Endothelial cell (in vitro differentiated cells): ENCODE results near the gene ARHGAP45. TPM values are rescaled to one million over a fixed set of nuclear protein-coding genes. Genes with fewer than 3 reads are reported as not detected.

ENCODE experiments used
- DNase-seq: peaks from one replicate; pipeline ENCODE4 v3.0.0; 2021; ENCODE audit warnings: low spot score
- H3K27ac Mint-ChIP-seq: one replicate; pipeline ENCODE4 v1.8.0; 2021; ENCODE audit warnings: mixed read lengths, inconsistent platforms; ENCODE audit not compliant: unreplicated experiment
- H3K27me3 Mint-ChIP-seq: one replicate; pipeline ENCODE4 v1.8.0; 2021; ENCODE audit warnings: mild to moderate bottlenecking, moderate library complexity, mixed read lengths, inconsistent platforms; ENCODE audit not compliant: unreplicated experiment
- H3K36me3 Mint-ChIP-seq: one replicate; pipeline ENCODE4 v1.8.0; 2021; ENCODE audit warnings: mild to moderate bottlenecking, low read depth, mixed read lengths, inconsistent platforms; ENCODE audit not compliant: unreplicated experiment
- H3K4me1 Mint-ChIP-seq: one replicate; pipeline ENCODE4 v1.8.0; 2021; ENCODE audit warnings: mild to moderate bottlenecking, mixed read lengths, inconsistent platforms; ENCODE audit not compliant: unreplicated experiment
- H3K4me3 Mint-ChIP-seq: one replicate; pipeline ENCODE4 v1.8.0; 2021; ENCODE audit warnings: mild to moderate bottlenecking, mixed read lengths, inconsistent platforms; ENCODE audit not compliant: unreplicated experiment
- H3K9me3 Mint-ChIP-seq: one replicate; pipeline ENCODE4 v1.8.0; 2021; ENCODE audit warnings: mixed read lengths, inconsistent platforms; ENCODE audit not compliant: unreplicated experiment
- total RNA-seq: library from RNA; stranded (reverse); fragmentation: NEBNext Ultra II Directional; extraction: Animal tissue kit (Norgen Biotek cat#: 25700); gene quantifications from one replicate; pipeline ENCODE4 v1.2.1, GENCODE V29; 2021; ENCODE audit not compliant: unreplicated experiment
- TF ChIP-seq, protein P1 (sequence below): fragments of 200-600 bp; sonication (generic); IDR thresholded peaks from one replicate; pipeline ENCODE4 v1.5.0; 2021; ENCODE audit warnings: antibody characterized with exemption; ENCODE audit not compliant: unreplicated experiment

The ARHGAP45 gene
- total RNA-seq, 1 donor from 2014 or later: 2.4 TPM

DNA sequence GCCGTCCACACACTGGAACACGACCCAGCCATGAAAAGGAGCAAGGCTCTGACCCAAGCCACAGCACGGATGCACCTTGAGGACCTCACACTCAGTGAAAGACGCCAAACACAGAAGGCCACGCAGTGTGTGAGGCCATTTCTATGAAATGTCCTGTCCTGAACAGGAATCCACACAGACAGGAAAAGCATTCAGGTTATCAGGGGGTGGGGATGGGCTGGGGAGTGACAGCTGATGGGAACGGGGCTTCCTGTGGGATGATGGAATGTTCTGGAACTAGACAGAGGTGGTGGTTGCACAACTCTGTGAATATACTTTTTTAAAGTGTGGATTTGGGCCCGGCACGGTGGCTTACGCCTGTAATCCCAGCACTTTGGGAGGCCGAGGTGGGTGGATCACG, 67.5 kb downstream of the ARHGAP45 start:
- Mint-ChIP-seq H3K4me3 (no peak overlapping the region), H3K27ac (no peak overlapping the region)

GRCh38 chr19:1135454-1135853, 68.5 kb downstream of the ARHGAP45 start:
- Mint-ChIP-seq H3K27me3 (peaks cover 2% of the 10 kb centered on the region), H3K4me1 (peaks cover 6% of the 10 kb centered on the region), H3K27ac (no peak overlapping the region), H3K9me3 (no peaks in the 10 kb centered on the region), H3K36me3 (peaks cover 5% of the 10 kb centered on the region), H3K4me3 (no peak overlapping the region)
- TF ChIP-seq, protein P1, sequence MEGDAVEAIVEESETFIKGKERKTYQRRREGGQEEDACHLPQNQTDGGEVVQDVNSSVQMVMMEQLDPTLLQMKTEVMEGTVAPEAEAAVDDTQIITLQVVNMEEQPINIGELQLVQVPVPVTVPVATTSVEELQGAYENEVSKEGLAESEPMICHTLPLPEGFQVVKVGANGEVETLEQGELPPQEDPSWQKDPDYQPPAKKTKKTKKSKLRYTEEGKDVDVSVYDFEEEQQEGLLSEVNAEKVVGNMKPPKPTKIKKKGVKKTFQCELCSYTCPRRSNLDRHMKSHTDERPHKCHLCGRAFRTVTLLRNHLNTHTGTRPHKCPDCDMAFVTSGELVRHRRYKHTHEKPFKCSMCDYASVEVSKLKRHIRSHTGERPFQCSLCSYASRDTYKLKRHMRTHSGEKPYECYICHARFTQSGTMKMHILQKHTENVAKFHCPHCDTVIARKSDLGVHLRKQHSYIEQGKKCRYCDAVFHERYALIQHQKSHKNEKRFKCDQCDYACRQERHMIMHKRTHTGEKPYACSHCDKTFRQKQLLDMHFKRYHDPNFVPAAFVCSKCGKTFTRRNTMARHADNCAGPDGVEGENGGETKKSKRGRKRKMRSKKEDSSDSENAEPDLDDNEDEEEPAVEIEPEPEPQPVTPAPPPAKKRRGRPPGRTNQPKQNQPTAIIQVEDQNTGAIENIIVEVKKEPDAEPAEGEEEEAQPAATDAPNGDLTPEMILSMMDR: no peak
- DNase-seq: no peak

More for the DNA sequence above, 67.5 kb downstream of the ARHGAP45 start:
- H3K9me3 Mint-ChIP-seq: no peaks in the 10 kb centered on the region
- H3K4me1 Mint-ChIP-seq: peaks cover 6% of the 10 kb centered on the region
- DNase-seq: no peak
- H3K27me3 Mint-ChIP-seq: peaks cover 2% of the 10 kb centered on the region
- no peaks in the 10 kb centered on the region for H3K36me3 Mint-ChIP-seq
- TF ChIP-seq, protein P1: no peak

DNA sequence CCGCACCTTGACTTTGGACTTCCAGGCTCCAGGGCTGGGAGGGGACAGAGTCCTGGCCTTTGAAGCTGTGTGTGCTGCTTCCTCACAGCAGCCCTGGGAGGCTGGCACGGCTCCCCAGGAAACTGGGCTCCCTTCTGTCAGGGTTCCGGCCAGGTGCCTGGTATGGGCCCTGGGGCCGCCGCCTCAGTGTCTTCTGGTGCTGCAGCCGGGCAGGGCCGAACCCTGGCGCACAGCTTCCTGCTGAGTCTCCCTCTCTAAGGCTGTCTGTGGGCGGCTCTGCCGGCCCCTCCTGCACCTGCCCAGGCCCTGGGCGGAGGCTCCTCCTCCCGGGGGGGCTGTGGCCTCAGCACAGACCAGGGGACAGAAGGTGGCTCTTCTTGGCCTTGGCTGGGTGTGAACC, 69.2 kb downstream of the ARHGAP45 start:
- DNase-seq: no peak
- no peaks in the 10 kb centered on the region for H3K9me3 Mint-ChIP-seq
- H3K27me3 Mint-ChIP-seq: peaks cover 2% of the 10 kb centered on the region
- H3K4me3 Mint-ChIP-seq: no peak overlapping the region
- peaks cover 5% of the 10 kb centered on the region for H3K36me3 Mint-ChIP-seq
- H3K27ac Mint-ChIP-seq: no peak overlapping the region
- peaks cover 6% of the 10 kb centered on the region for H3K4me1 Mint-ChIP-seq
- TF ChIP-seq, protein P1: no peak

Other genes starting within 250 kb of the ARHGAP45 start
- gene PLPPR3, start 245.2 kb upstream of the ARHGAP45 start, total RNA-seq: 17.6 TPM
- gene AZU1, start 239.3 kb upstream of the ARHGAP45 start, total RNA-seq: 0.21 TPM
- gene PRTN3, start 226.2 kb upstream of the ARHGAP45 start, total RNA-seq: not detected
- gene ELANE, start 214.9 kb upstream of the ARHGAP45 start, total RNA-seq: not detected
- 0.46 TPM for gene CFD, start 207.5 kb upstream of the ARHGAP45 start, total RNA-seq
- 66.5 TPM for gene MED16, start 174.0 kb upstream of the ARHGAP45 start, total RNA-seq
- not detected for gene RNU6-9, start 173.7 kb upstream of the ARHGAP45 start, total RNA-seq
- gene R3HDM4, start 153.9 kb upstream of the ARHGAP45 start, total RNA-seq: 40.6 TPM
- not detected for gene KISS1R, start 149.8 kb upstream of the ARHGAP45 start, total RNA-seq
- gene ARID3A, start 141.1 kb upstream of the ARHGAP45 start, total RNA-seq: 108 TPM
- 53.1 TPM for gene WDR18, start 82.8 kb upstream of the ARHGAP45 start, total RNA-seq
- gene GRIN3B, start 66.7 kb upstream of the ARHGAP45 start, total RNA-seq: 0.95 TPM
- 182 TPM for gene TMEM259, start 46.0 kb upstream of the ARHGAP45 start, total RNA-seq
- gene RNU6-2, start 45.6 kb upstream of the ARHGAP45 start, total RNA-seq: not detected
- gene CNN2, start 40.6 kb upstream of the ARHGAP45 start, total RNA-seq: 456 TPM
- gene ABCA7, start 27.1 kb upstream of the ARHGAP45 start, total RNA-seq: 16.3 TPM
- 166 TPM for gene POLR2E, start 28.2 kb downstream of the ARHGAP45 start, total RNA-seq
- 330 TPM for gene GPX4, start 36.8 kb downstream of the ARHGAP45 start, total RNA-seq
- 46.4 TPM for gene SBNO2, start 107.1 kb downstream of the ARHGAP45 start, total RNA-seq
- gene STK11, start 138.6 kb downstream of the ARHGAP45 start, total RNA-seq: 63.9 TPM
- 10.4 TPM for gene CBARP, start 170.8 kb downstream of the ARHGAP45 start, total RNA-seq
- gene ATP5F1D, start 174.6 kb downstream of the ARHGAP45 start, total RNA-seq: 175 TPM
- 204 TPM for gene MIDN, start 181.4 kb downstream of the ARHGAP45 start, total RNA-seq
- gene CIRBP, start 202.2 kb downstream of the ARHGAP45 start, total RNA-seq: 315 TPM
- gene FAM174C, start 208.4 kb downstream of the ARHGAP45 start, total RNA-seq: 22.7 TPM
- gene EFNA2, start 218.7 kb downstream of the ARHGAP45 start, total RNA-seq: 14.6 TPM